ENCODE data around the gene CDH13.

The CDH13 gene

GRCh38 chr16:82947698-82948097 is 320.9 kb downstream of the CDH13 start:
- Histone ChIP-seq H3K27ac (ENCODE audit: low read length) (no peak overlapping the region), H3K4me3 (ENCODE audit: low read length) (no peak overlapping the region), H3K4me2 (ENCODE audit: low read depth, low read length) (no peak overlapping the region), H3K36me3 (replicated peaks; ENCODE audit: insufficient read depth, low read length) (no peaks in the 10 kb centered on the region), H4K20me1 (ENCODE audit: insufficient read depth, low read length) (no peaks in the 10 kb centered on the region), H3K9ac (ENCODE audit: low read length) (no peak overlapping the region), H3K79me2 (ENCODE audit: low read length) (no peaks in the 10 kb centered on the region), H2AFZ (ENCODE audit: low read length) (no peak overlapping the region), H3K9me3 (replicated peaks; ENCODE audit: insufficient read depth, low read length) (no peaks in the 10 kb centered on the region), H3K4me1 (ENCODE audit: low read length) (no peaks in the 10 kb centered on the region), H3K9me2 (replicated peaks; ENCODE audit: insufficient read depth, low read length) (no peaks in the 10 kb centered on the region), H3F3A (ENCODE audit: insufficient read depth, low read length) (no peaks in the 10 kb centered on the region), H3K27me3 (replicated peaks; ENCODE audit: insufficient read depth, low read length) (no peaks in the 10 kb centered on the region)
- TF ChIP-seq EZH2 (optimal IDR thresholded peaks at IDR 0.05; ENCODE audit: low read depth, low read length), result no peak
- no peak for TF ChIP-seq CTCF (IDR thresholded peaks at IDR 0.05; ENCODE audit: low read length)
- DNase-seq, result no peak

GRCh38 chr16:82949016-82949415 is 322.2 kb downstream of the CDH13 start:
- H3F3A ChIP-seq (ENCODE audit: insufficient read depth, low read length), result no peaks in the 10 kb centered on the region
- H3K9me2 ChIP-seq (replicated peaks; ENCODE audit: insufficient read depth, low read length), result no peaks in the 10 kb centered on the region
- peak; percentile 18 for DNase-seq
- H3K4me2 ChIP-seq (ENCODE audit: low read depth, low read length), result no peak overlapping the region
- H3K9ac ChIP-seq (ENCODE audit: low read length), result no peak overlapping the region
- no peaks in the 10 kb centered on the region for H3K36me3 ChIP-seq (replicated peaks; ENCODE audit: insufficient read depth, low read length)
- no peak overlapping the region for H3K27ac ChIP-seq (ENCODE audit: low read length)
- no peaks in the 10 kb centered on the region for H4K20me1 ChIP-seq (ENCODE audit: insufficient read depth, low read length)
- no peaks in the 10 kb centered on the region for H3K27me3 ChIP-seq (replicated peaks; ENCODE audit: insufficient read depth, low read length)
- no peaks in the 10 kb centered on the region for H3K4me1 ChIP-seq (ENCODE audit: low read length)
- no peak overlapping the region for H3K4me3 ChIP-seq (ENCODE audit: low read length)
- H3K9me3 ChIP-seq (replicated peaks; ENCODE audit: insufficient read depth, low read length), result no peaks in the 10 kb centered on the region
- TF ChIP-seq EZH2phosphoT487 (IDR thresholded peaks at IDR 0.05; ENCODE audit: low read length) (no peak), CTCF (IDR thresholded peaks at IDR 0.05; ENCODE audit: low read length) (no peak), EZH2 (optimal IDR thresholded peaks at IDR 0.05; ENCODE audit: low read depth, low read length) (no peak)
- H3K79me2 ChIP-seq (ENCODE audit: low read length), result no peaks in the 10 kb centered on the region
- H2AFZ ChIP-seq (ENCODE audit: low read length), result no peak overlapping the region

GRCh38 chr16:82953517-82953916 is 326.7 kb downstream of the CDH13 start:
- Histone ChIP-seq H3K9me3 (replicated peaks; ENCODE audit: insufficient read depth, low read length) (no peaks in the 10 kb centered on the region), H3K4me2 (ENCODE audit: low read depth, low read length) (no peak overlapping the region), H3K9me2 (replicated peaks; ENCODE audit: insufficient read depth, low read length) (no peaks in the 10 kb centered on the region), H3K4me3 (ENCODE audit: low read length) (no peak overlapping the region), H3K9ac (ENCODE audit: low read length) (no peak overlapping the region), H3K4me1 (ENCODE audit: low read length) (no peaks in the 10 kb centered on the region), H3K79me2 (ENCODE audit: low read length) (no peaks in the 10 kb centered on the region), H2AFZ (ENCODE audit: low read length) (no peak overlapping the region), H3K36me3 (replicated peaks; ENCODE audit: insufficient read depth, low read length) (no peaks in the 10 kb centered on the region), H3K27ac (ENCODE audit: low read length) (no peak overlapping the region), H4K20me1 (ENCODE audit: insufficient read depth, low read length) (no peaks in the 10 kb centered on the region), H3K27me3 (replicated peaks; ENCODE audit: insufficient read depth, low read length) (no peaks in the 10 kb centered on the region), H3F3A (ENCODE audit: insufficient read depth, low read length) (no peaks in the 10 kb centered on the region)
- TF ChIP-seq CTCF (IDR thresholded peaks at IDR 0.05; ENCODE audit: low read length) (no peak), EZH2phosphoT487 (IDR thresholded peaks at IDR 0.05; ENCODE audit: low read length) (no peak), EZH2 (optimal IDR thresholded peaks at IDR 0.05; ENCODE audit: low read depth, low read length) (no peak)
- no peak for DNase-seq
